22Rv1 (cell line): ENCODE results near the gene MUC22.

Source experiments
- CTCF ChIP-seq: fragments of 450-650 bp; IDR thresholded peaks from 2 replicates; pipeline ENCODE4 v1.5.1; 2017; ENCODE audit warnings: mild to moderate bottlenecking
- ZFX ChIP-seq: fragments of 450-650 bp; IDR thresholded peaks from 2 replicates; pipeline ENCODE4 v1.6.1; 2017; ENCODE audit warnings: antibody characterized with exemption, borderline replicate concordance

- no peak for TF ChIP-seq CTCF
- TF ChIP-seq ZFX: no peak
These were observed 39.3 kb upstream of the MUC22 start for GRCh38 chr6:30970946-30971345.
